ENCODE results near the gene VPS13C.

VPS13C gene

GRCh38 chr15:62060113-62060895, at the start of gene VPS13C:
VPS13C (minus strand) TSS chr15:62060447; CDS start chr15:62060374, 73 bp downstream.
- DNase-seq (ENCODE audit: low read depth in 3 of 3), result peak; percentile 68 to 82 (median 79)

DNA sequence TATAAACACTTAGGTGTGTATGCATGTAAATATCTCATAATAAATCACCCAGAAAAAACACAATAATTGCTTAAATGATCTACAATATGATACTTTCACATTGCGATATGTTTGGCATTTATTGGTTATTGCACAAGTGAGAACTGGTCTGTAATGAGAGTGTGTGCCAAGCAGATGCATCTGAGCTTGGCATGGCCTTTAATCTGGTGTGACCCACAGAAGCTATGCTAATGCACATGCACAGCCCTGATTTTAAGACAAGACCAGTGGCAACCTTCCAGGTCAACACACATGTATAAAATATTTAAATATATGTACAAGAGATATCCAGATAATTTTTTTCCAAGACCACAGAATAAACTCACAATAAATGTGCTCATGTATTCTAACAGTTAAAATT, 49.2 kb upstream of the VPS13C start:
- DNase-seq (ENCODE audit: low read depth in 3 of 3), result no peak

DNA sequence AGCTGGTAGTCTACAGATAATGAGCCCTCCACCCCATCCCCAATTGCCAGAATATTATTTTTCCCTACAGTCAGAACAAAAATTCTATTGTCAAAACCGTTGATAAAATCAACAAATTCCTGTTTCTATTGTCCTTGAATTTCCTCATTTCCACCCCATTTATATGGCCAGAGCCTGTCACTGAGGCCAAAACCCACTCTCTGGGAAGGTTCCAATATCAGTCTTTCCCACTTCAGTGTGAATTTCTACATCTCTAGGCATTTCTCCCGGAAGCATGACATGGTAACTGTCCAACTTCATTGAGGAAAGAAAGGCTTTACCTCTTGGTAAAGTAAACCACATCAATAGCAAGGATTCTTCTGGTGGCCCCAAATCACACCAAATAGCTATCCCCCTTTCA, 48.2 kb upstream of the VPS13C start:
- DNase-seq (ENCODE audit: low read depth in 3 of 3), result no peak

DNA sequence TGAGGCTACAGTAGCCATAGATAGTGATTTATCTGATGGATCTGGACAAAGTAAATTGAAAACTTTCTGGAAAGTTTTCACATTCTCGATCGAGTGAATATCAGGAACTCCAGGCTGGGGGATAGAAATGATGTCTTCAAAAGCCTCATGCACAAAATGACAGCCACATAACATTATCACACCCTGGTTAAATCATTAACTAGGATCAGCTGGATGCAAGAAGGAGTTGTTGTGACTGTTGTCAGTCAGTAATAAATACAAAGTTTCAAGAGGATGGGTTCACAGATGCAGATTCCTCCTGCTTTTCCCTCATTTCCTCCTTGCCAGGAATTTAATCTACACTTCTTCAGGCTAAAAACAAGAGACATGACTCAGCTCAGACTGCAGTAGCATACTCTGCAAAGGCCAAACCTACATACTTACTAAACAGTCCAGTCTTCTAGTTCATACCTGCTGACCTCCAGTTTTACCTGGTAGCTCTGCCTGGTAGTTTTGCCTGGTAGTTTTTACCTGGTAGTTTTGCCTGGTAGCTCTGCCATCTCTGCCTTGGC, 47.4 kb upstream of the VPS13C start:
- no peak for DNase-seq (ENCODE audit: low read depth in 3 of 3)

DNA sequence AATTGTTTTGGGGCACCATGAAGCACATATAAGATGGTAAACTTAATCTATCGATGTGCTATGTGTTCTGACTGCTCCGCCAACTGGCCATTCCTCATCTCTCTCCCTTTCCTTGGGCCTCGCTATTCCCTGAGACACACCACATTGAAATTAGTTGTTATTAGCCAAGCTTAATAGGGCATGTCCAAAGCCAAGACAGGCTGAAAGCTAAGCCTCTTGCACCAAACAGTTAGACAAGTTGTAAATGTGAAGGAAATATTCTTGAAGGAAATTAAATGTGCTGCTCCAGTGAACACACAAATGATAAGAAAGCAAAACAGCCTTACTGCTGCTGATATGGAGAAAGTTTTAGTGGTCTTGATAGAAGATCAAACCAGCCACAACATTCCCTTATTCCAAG, 45.8 kb upstream of the VPS13C start:
- DNase-seq (ENCODE audit: low read depth in 3 of 3), result no peak

GRCh38 chr15:62105266-62105665, 45.0 kb upstream of the VPS13C start:
- no peak for DNase-seq (ENCODE audit: low read depth in 3 of 3)

GRCh38 chr15:62104846-62105245, 44.6 kb upstream of the VPS13C start:
- no peak for DNase-seq (ENCODE audit: low read depth in 3 of 3)

DNA sequence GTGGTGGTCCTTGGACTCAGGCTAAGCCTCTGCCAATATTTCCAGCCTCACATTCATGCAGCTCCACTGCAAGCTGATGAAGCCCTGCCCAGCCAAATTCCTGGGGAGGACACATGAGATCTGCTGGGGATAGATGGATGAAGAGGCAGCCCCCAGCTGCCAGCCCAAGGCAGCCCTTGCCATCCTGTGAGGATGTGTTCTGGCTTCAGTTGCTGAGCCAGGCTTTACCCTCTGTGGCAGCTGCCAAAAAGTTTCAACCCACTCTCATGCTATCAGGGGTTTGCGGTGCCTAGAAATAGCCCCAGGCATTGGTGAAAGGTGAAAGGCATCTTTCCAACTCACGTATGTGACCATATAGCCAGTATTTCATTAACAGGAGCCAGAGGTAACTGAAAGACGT, 44.2 kb upstream of the VPS13C start:
- no peak for DNase-seq (ENCODE audit: low read depth in 3 of 3)

- no peak for DNase-seq (ENCODE audit: low read depth in 3 of 3)
Measured at GRCh38 chr15:62103431-62103830, 43.2 kb upstream of the VPS13C start.

DNA sequence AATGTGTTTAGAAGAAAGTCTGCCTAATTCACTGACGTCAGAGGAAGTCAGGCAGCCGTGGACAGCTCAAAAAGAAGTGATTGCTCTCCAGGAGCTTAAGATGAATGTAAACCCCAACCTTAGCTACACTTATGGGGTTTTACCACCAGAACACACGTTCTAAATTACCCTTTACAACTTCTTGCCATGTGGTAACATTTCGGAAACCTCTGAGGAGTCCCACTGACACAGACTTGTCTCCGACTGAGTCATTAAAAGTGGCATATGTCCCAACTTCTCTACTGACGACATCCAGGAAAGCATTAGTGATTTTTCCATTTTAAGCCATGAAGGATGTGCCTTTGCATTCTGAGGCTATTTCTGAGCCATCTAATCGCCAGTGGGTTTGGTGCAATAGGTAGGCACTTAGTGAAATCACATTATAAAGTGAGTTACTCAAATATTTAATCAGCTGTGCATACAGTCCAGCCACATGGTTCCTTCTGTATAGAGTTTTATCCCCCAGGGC, 38.9 kb upstream of the VPS13C start:
- DNase-seq (ENCODE audit: low read depth in 3 of 3), result no peak

- DNase-seq (ENCODE audit: low read depth in 3 of 3), result no peak
Measured at GRCh38 chr15:62094388-62094787, 34.1 kb upstream of the VPS13C start.

DNA sequence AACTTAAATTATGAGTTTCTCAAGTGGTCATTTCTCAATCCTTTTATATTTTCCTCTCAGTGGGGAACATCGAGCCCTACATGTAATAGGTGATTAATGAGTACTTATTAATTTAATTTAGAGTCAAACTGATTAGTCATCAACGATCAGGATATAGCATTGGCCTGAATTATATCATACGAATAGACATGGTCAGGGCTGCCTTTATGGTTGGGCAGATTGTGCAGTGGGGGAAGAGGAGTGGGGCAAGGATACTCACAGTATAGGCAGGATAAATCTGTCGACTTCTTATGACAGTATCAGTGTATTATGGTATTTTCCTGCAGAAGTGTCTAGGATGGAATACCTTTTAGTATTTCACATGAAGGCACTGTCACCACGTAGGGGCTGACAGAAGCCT, 33.6 kb upstream of the VPS13C start:
- DNase-seq (ENCODE audit: low read depth in 3 of 3), result no peak

GRCh38 chr15:62090988-62091387, 30.7 kb upstream of the VPS13C start:
- DNase-seq (ENCODE audit: low read depth in 3 of 3), result no peak

DNA sequence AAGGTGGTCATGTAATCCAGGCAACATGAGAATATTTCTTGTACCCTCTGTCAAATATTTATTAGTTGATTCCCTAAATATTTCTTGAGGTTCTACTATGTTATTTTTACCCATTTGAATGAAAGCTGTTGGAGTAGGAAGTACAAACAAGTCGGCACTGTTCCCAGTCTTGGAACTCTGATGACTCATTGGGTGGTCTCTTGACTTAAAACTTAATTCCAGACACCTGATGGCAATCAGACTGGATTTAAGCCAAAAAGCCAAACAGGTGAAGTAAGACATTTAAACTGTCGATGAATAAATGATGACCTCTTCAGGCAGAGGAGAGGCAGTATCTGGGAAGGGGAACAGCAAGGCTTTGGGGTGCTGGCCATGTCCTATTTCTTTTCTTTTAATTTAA, 29.4 kb upstream of the VPS13C start:
- no peak for DNase-seq (ENCODE audit: low read depth in 3 of 3)

DNA sequence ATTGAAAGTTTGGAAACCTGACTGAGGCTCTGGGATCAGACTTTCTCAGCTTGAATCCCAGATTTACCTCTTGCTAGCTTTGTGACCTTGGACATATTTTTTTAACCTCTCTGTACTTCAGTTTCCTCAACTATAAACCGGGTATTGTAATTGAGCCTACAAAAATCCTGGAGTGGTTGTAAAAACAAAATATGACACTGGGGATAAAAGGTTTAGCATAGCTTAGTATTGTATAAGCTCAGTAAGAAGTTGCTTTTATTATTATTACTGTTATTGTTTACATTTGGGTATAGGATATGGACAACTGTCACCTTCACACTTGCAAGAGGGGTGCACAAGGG, 28.1 kb upstream of the VPS13C start:
- no peak for DNase-seq (ENCODE audit: low read depth in 3 of 3)

DNA sequence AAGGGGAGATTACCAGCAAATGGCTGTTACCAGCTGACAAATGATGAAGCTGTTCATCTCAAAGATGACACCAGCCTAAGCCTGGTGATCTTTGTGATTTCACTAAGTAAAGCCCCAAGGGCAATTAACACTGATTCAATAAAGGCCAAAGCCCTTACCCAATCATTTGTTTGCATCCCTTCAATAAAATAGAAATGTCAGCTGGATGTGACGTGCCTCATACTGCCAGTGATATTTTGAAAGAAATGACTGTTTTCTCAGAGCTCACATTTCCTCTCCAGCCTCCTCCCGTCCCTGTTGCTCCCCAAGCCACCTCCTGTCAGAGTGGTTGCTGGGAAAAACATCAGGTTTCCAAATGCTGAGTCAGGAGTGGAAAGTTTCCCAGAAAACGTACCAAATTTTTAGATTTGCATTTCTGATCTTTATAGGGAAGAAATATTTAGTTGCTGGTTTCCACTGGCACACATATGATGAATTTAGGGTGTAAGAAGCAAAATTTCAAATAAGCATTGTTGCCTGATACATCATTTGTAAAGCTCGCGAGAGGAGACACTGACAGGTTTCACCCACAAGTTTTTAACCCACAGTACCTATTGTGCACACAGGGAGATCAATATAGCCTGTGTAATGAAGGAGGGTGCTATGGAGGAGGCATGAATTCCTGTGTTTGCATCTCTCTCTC, 27.6 kb upstream of the VPS13C start:
- DNase-seq (ENCODE audit: low read depth in 3 of 3), result no peak

GRCh38 chr15:62085740-62086139, 25.5 kb upstream of the VPS13C start:
- no peak for DNase-seq (ENCODE audit: low read depth in 3 of 3)

GRCh38 chr15:62083194-62084154, 23.2 kb upstream of the VPS13C start:
- DNase-seq (ENCODE audit: low read depth in 3 of 3), result no peak

GRCh38 chr15:62079594-62079993, 19.3 kb upstream of the VPS13C start:
- DNase-seq (ENCODE audit: low read depth in 3 of 3), result no peak

DNA sequence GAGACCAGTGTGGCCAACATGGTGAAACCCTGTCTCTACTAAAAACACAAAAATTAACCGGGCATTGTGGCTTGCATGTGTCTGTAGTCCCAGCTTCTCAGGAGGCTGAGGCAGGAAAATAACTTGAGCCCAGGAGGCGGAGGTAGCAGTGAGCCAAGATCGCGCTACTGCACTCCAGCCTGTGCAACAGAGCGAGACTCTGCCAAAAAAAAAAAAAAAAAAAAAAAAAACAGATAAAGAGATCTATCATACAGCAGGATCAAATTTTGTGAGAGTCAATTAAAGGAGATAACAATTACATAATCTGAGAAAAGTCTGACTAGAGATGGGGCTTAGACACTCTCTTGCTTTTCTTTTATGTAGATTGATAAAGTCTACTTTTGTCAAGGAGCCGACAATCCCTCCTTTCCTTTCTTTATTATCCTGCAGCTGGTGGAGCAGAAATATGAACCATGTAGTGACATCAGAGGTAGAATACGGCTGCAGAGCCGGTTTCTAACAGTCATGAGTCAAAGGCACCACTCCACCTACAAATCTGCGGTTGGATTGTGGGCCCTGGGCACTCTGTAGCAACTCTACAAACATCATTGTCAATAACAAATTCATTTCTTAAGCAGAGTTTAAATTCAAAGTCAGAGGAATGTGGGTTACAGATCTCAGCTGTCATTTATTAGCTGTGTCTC, 15.5 kb upstream of the VPS13C start:
- DNase-seq (ENCODE audit: low read depth in 3 of 3), result no peak

GRCh38 chr15:62071711-62072308, 11.6 kb upstream of the VPS13C start:
- DNase-seq (ENCODE audit: low read depth in 3 of 3), result no peak

Measured in stimulated activated CD4-positive, alpha-beta T cell treated with anti-CD3 and anti-CD28 coated beads, TNF-alpha, amount 100 ng/mL, for 4 hours (primary cell).